ENCODE measurements around the gene MYO5C. TPM values are rescaled to one million over a fixed set of nuclear protein-coding genes. Genes with fewer than 3 reads are reported as not detected.

The MYO5C gene
- total and polyA plus RNA-seq, 2 of the 13 experiments (the other 11 are each of a cell fraction or from before 2014, with no cell fraction given), result 15.7 to 23.7 TPM

- TF ChIP-seq ARID4A (CRISPR knock-in tag; IDR thresholded peaks at IDR 0.05; ENCODE audit: borderline replicate concordance) (peak; percentile 71), HBP1 (CRISPR knock-in tag; IDR thresholded peaks at IDR 0.05; ENCODE audit: low read depth) (no peak), PATZ1 (CRISPR knock-in tag; IDR thresholded peaks at IDR 0.05) (peak; percentile 66), ZNF784 (CRISPR knock-in tag; IDR thresholded peaks at IDR 0.05; ENCODE audit: borderline replicate concordance) (0 out of 2 replicates have a peak, but pooled peaks have one; percentile 52), IKZF4 (CRISPR knock-in tag; IDR thresholded peaks at IDR 0.05; ENCODE audit: borderline replicate concordance, low read depth, not compliant biosample characterization) (no peak), IKZF5 (CRISPR knock-in tag; IDR thresholded peaks at IDR 0.05) (0 out of 2 replicates have a peak, but pooled peaks have one; percentile 30), TFDP2 (CRISPR knock-in tag; IDR thresholded peaks at IDR 0.05) (peak; percentile 95), RFXAP (CRISPR knock-in tag; IDR thresholded peaks at IDR 0.05; ENCODE audit: borderline replicate concordance) (peak; percentile 71), POLR2A (IDR thresholded peaks at IDR 0.05; ENCODE audit: insufficient read depth in 1 of 2, low read depth in 2 of 2, low read length in 2 of 2) (peak; percentile 70 to 71), TOPORS (CRISPR knock-in tag; IDR thresholded peaks at IDR 0.05) (0 out of 2 replicates have a peak, but pooled peaks have one; percentile 61), ZMAT3 (CRISPR knock-in tag; conservative IDR thresholded peaks at IDR 0.05) (peak; percentile 91), MEIS1 (CRISPR knock-in tag; IDR thresholded peaks at IDR 0.05; ENCODE audit: borderline replicate concordance) (no peak), ZNF547 (CRISPR knock-in tag; IDR thresholded peaks at IDR 0.05) (peak; percentile 48; the same call in 1 of the 2 replicates), MTERF4 (CRISPR knock-in tag; IDR thresholded peaks at IDR 0.05) (no peak), TP53 (CRISPR knock-in tag; conservative IDR thresholded peaks at IDR 0.05) (no peak)
Measured at GRCh38 chr15:52295421-52296001, at the start of gene MYO5C (continued).
